Measurements from ENCODE around the gene SSTR3. TPM values are rescaled to one million over a fixed set of nuclear protein-coding genes. Genes with fewer than 3 reads are reported as not detected.
"Not testable (repeated sequence)": the region's sequence is repeated elsewhere in the genome, so short reads cannot be mapped to it uniquely, and the experiment has no call there.

Gene SSTR3
- total RNA-seq, 1 donor from 2014 or later = not detected

- Histone ChIP-seq H3K4me1 (ENCODE audit: insufficient read depth, low read length) (peaks cover 6% of the 10 kb centered on the region), H3K9ac (ENCODE audit: low read length) (no peak overlapping the region), H3K9me3 (ENCODE audit: insufficient read depth, low read depth, low read length) (no peaks in the 10 kb centered on the region), H2AFZ (ENCODE audit: low read depth, low read length) (no peak overlapping the region), H3K79me2 (ENCODE audit: insufficient read depth, low read length) (no peaks in the 10 kb centered on the region), H3K36me3 (ENCODE audit: insufficient read depth, low read length) (no peaks in the 10 kb centered on the region), H3K4me2 (ENCODE audit: low read length) (no peak overlapping the region), H3K27ac (ENCODE audit: low read depth, low read length) (no peak overlapping the region), H4K20me1 (ENCODE audit: insufficient read depth, low read length) (no peaks in the 10 kb centered on the region), H3K4me3 (ENCODE audit: insufficient read depth, low read depth, low read length) (no peak overlapping the region), H3K27me3 (ENCODE audit: insufficient read depth, low read length) (no peaks in the 10 kb centered on the region)
- no peak overlapping the region for H3K4me3 Mint-ChIP-seq (ENCODE audit: unreplicated experiment)
- peaks cover 5% of the 10 kb centered on the region for H3K9me3 Mint-ChIP-seq (ENCODE audit: unreplicated experiment)
- no peaks in the 10 kb centered on the region for H3K4me1 Mint-ChIP-seq (ENCODE audit: low read depth, unreplicated experiment)
- TF ChIP-seq CTCF (IDR thresholded peaks at IDR 0.05; ENCODE audit: insufficient read depth, low read depth, low read length) (no peak), EZH2 (IDR thresholded peaks at IDR 0.05; ENCODE audit: insufficient read depth, low read length) (no peak)
- no peaks in the 10 kb centered on the region for H3K36me3 Mint-ChIP-seq (ENCODE audit: low read depth, unreplicated experiment)
- peaks cover 81% of the 10 kb centered on the region for H3K27me3 Mint-ChIP-seq (ENCODE audit: low read depth, unreplicated experiment)
- H3K27ac Mint-ChIP-seq (ENCODE audit: unreplicated experiment) = no peak overlapping the region
- no peak for FAIRE-seq
- DNase-seq (ENCODE audit: low read depth) = no peak
Observed at GRCh38 chr22:37171662-37172061, 40.6 kb downstream of the SSTR3 start.

DNA sequence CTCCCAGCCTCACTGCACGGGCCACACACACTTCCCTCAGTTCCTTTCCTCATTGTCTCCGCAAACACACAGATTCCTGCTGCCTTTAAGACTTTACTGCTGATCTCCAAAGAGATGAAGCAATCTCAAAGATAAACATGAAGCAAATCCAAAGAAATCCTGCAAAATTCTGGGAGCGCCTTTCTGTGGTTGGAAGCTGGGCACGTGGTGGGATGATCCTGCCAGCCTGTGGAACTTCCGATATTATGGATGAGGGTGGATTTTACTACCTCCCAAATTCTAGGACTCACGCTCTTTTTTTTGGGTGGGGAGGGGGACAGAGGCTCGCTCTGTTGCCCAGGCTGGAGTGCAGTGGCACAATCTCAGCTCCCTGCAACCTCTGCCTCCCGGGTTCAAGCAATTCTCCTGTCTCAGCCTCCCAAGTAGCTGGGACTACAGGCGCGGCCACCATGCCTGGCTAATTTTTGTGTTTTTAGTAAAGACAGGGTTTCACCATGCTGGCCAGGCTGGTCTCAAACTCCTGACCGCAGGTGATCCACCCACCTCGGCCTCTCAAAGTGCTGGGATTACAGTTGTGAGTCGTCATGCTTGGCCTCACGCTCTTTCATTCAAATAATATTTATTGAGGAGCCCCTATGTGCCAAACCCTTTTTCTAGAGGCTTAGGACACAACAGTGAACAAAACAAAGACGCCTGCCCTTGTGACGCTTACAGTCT lies 41.4 kb downstream of the SSTR3 start:
- not testable (repeated sequence) for DNase-seq (ENCODE audit: low read depth); H3K4me3 Mint-ChIP-seq (ENCODE audit: unreplicated experiment); FAIRE-seq; H4K20me1 ChIP-seq (ENCODE audit: insufficient read depth, low read length); H3K4me3 ChIP-seq (ENCODE audit: insufficient read depth, low read depth, low read length); H3K9me3 Mint-ChIP-seq (ENCODE audit: unreplicated experiment); H3K4me1 Mint-ChIP-seq (ENCODE audit: low read depth, unreplicated experiment); H3K9me3 ChIP-seq (ENCODE audit: insufficient read depth, low read depth, low read length); H3K36me3 ChIP-seq (ENCODE audit: insufficient read depth, low read length); H3K27ac Mint-ChIP-seq (ENCODE audit: unreplicated experiment); H3K4me1 ChIP-seq (ENCODE audit: insufficient read depth, low read length); H3K4me2 ChIP-seq (ENCODE audit: low read length); H2AFZ ChIP-seq (ENCODE audit: low read depth, low read length); H3K79me2 ChIP-seq (ENCODE audit: insufficient read depth, low read length); H3K9ac ChIP-seq (ENCODE audit: low read length); H3K27ac ChIP-seq (ENCODE audit: low read depth, low read length); H3K27me3 ChIP-seq (ENCODE audit: insufficient read depth, low read length); H3K36me3 Mint-ChIP-seq (ENCODE audit: low read depth, unreplicated experiment)
- H3K27me3 Mint-ChIP-seq (ENCODE audit: low read depth, unreplicated experiment) = peaks cover 74% of the 10 kb centered on the region

GRCh38 chr22:37169947-37170688 lies 42.2 kb downstream of the SSTR3 start:
- no peak for DNase-seq (ENCODE audit: low read depth)
- Histone ChIP-seq H4K20me1 (ENCODE audit: insufficient read depth, low read length) (no peaks in the 10 kb centered on the region), H2AFZ (ENCODE audit: low read depth, low read length) (no peak overlapping the region), H3K4me3 (ENCODE audit: insufficient read depth, low read depth, low read length) (no peak overlapping the region), H3K79me2 (ENCODE audit: insufficient read depth, low read length) (no peaks in the 10 kb centered on the region), H3K9ac (ENCODE audit: low read length) (no peak overlapping the region), H3K27ac (ENCODE audit: low read depth, low read length) (no peak overlapping the region), H3K9me3 (ENCODE audit: insufficient read depth, low read depth, low read length) (no peaks in the 10 kb centered on the region), H3K4me1 (ENCODE audit: insufficient read depth, low read length) (no peaks in the 10 kb centered on the region), H3K27me3 (ENCODE audit: insufficient read depth, low read length) (no peaks in the 10 kb centered on the region), H3K4me2 (ENCODE audit: low read length) (no peak overlapping the region), H3K36me3 (ENCODE audit: insufficient read depth, low read length) (no peaks in the 10 kb centered on the region)
- H3K4me1 Mint-ChIP-seq (ENCODE audit: low read depth, unreplicated experiment) = no peaks in the 10 kb centered on the region
- no peaks in the 10 kb centered on the region for H3K36me3 Mint-ChIP-seq (ENCODE audit: low read depth, unreplicated experiment)
- TF ChIP-seq CTCF (IDR thresholded peaks at IDR 0.05; ENCODE audit: insufficient read depth, low read depth, low read length) (no peak), EZH2 (IDR thresholded peaks at IDR 0.05; ENCODE audit: insufficient read depth, low read length) (no peak)
- H3K9me3 Mint-ChIP-seq (ENCODE audit: unreplicated experiment) = peaks cover 5% of the 10 kb centered on the region
- no peak overlapping the region for H3K27ac Mint-ChIP-seq (ENCODE audit: unreplicated experiment)
- peaks cover 67% of the 10 kb centered on the region for H3K27me3 Mint-ChIP-seq (ENCODE audit: low read depth, unreplicated experiment)
- no peak for FAIRE-seq
- H3K4me3 Mint-ChIP-seq (ENCODE audit: unreplicated experiment) = no peak overlapping the region
